Fibroblast of lung (primary cell): ENCODE measurements around the gene PEX12.

Source experiments
- CTCF ChIP-seq, 2 donors: IDR thresholded peaks in 1 of 2; conservative IDR thresholded peaks in 1 of 2; 1 replicate in 1 of 2; 2 replicates in 1 of 2; pipeline ENCODE4 v1.5.1; 2011 to 2012; ENCODE audit warnings: low read length in 2 of 2, control low read depth in 1 of 2, inconsistent platforms in 1 of 2, low read depth in 1 of 2, mild to moderate bottlenecking in 1 of 2
- EZH2 ChIP-seq: IDR thresholded peaks from 2 replicates; pipeline ENCODE4 v1.5.1; 2012; ENCODE audit warnings: low read length, control low read depth, mild to moderate bottlenecking; ENCODE audit errors: missing control alignments

GRCh38 chr17:35557353-35557752 is 21.0 kb downstream of the PEX12 start:
- TF ChIP-seq CTCF (conservative IDR thresholded peaks at IDR 0.05 in 1 of 2, IDR thresholded peaks at IDR 0.05 in 1 of 2; ENCODE audit: low read depth in 1 of 2, low read length in 2 of 2) (no peak), EZH2 (no peak)
